ENCODE measurements around the gene TBCD.

The TBCD gene

DNA sequence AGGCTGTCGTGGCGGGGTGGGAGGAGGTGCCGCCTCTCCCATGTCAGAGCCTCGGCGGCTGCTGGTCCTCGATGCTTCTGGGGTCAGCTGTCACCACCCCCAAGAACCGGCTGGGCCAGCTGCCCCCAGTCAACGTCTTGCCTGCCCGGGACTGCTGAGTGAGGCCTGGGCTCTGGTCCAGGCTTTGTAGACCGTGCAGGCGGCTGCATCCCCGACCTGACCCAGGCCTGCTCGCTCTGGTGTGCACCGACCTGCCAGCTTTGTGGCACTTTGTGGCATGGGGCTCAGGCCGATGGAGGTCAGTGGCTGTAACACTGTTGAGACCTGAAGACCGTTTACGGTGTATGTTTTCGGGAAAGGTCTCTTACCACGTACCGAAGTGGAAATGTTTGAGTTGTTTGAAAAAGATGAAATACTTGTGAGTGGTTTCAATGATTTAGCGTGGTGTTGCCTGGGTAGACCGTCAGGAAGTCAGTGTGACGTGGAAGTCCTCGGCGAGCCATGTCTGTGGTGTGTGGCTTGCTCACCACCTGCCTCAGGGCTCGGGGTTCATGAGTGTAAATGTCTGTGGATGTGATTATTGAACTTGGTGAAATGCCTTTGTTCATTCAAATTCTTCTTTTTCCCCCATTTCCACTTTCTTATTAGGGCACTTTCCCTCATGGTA lies 141.2 kb downstream of the TBCD start:
- TF ChIP-seq, protein P1, sequence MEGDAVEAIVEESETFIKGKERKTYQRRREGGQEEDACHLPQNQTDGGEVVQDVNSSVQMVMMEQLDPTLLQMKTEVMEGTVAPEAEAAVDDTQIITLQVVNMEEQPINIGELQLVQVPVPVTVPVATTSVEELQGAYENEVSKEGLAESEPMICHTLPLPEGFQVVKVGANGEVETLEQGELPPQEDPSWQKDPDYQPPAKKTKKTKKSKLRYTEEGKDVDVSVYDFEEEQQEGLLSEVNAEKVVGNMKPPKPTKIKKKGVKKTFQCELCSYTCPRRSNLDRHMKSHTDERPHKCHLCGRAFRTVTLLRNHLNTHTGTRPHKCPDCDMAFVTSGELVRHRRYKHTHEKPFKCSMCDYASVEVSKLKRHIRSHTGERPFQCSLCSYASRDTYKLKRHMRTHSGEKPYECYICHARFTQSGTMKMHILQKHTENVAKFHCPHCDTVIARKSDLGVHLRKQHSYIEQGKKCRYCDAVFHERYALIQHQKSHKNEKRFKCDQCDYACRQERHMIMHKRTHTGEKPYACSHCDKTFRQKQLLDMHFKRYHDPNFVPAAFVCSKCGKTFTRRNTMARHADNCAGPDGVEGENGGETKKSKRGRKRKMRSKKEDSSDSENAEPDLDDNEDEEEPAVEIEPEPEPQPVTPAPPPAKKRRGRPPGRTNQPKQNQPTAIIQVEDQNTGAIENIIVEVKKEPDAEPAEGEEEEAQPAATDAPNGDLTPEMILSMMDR (IDR thresholded peaks at IDR 0.05): no peak
- Histone ChIP-seq H3K4me3 (no peak overlapping the region), H3K27ac (peak overlapping the region in 1 of 2 donors; percentile 1)
- DNase-seq (ENCODE audit: low spot score): no peak

DNA sequence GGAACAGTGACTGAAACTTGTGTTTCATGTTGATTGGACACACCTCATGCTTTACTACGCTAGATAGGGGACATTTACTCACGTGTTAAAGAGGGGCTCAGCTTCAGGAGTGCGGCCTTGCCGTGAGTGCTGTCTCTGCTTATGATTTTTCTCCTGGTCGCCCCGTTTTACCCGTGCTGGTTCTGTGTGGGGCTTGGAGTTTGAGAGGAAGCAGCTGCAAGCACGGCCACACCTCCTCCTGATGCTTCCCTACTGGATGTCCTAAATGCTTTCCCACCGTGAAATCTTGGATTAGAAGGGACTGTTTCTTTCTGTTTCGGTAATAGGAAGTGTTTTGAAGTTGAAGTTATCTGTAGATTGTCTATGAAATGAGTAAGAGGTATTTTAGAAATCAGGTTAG lies 141.9 kb downstream of the TBCD start:
- TF ChIP-seq, protein P1 (IDR thresholded peaks at IDR 0.05): no peak
- H3K4me3 ChIP-seq: no peak overlapping the region
- H3K27ac ChIP-seq: peak overlapping the region in 1 of 2 donors; percentile 18
- no peak for DNase-seq (ENCODE audit: low spot score)

DNA sequence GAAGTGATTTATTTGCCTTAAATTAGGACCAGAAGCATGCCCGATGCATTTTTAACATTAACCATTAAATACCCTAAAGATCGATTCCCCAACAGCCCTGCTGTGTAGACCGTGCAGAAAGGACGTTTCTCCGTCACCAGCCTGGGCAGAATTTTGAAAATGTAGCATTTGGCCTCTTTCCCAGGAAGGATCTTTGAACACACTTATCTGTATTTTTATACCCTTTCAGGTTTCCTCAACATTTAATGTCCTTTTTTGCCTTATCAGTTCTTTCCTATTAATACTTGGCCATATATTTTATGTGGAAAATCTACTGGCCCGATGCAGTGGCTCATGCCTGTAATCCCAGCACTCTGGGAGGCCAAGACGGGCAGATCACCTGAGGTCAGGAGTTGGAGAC lies 142.5 kb downstream of the TBCD start:
- no peak overlapping the region for H3K4me3 ChIP-seq
- no peak overlapping the region for H3K27ac ChIP-seq

DNA sequence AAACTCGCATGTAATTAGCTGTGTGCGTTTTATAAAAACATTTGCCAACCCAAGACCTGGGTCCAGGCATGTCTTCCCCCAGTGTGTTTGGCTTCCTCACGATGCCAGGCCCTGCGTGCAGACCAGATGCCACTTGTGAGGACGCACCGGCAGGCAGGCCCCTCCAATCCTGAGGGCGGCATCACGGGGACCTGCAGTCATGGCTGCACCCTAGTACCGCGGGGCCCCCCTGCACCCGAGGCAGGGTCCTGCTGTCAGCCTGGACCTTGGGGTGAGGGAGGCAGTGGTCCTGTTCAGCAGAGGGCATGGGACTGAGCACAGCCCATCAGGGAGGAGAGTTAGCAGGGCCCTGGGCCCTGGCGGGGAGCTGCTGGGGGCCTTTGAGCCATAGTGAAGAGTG lies 143.2 kb downstream of the TBCD start:
- TF ChIP-seq, protein P1 (IDR thresholded peaks at IDR 0.05): no peak
- Histone ChIP-seq H3K27ac (no peak overlapping the region), H3K4me3 (no peak overlapping the region)
- DNase-seq (ENCODE audit: low spot score): no peak

More for the DNA sequence above, 142.5 kb downstream of the TBCD start:
- TF ChIP-seq, protein P1 (IDR thresholded peaks at IDR 0.05): no peak
- no peak for DNase-seq (ENCODE audit: low spot score)

DNA sequence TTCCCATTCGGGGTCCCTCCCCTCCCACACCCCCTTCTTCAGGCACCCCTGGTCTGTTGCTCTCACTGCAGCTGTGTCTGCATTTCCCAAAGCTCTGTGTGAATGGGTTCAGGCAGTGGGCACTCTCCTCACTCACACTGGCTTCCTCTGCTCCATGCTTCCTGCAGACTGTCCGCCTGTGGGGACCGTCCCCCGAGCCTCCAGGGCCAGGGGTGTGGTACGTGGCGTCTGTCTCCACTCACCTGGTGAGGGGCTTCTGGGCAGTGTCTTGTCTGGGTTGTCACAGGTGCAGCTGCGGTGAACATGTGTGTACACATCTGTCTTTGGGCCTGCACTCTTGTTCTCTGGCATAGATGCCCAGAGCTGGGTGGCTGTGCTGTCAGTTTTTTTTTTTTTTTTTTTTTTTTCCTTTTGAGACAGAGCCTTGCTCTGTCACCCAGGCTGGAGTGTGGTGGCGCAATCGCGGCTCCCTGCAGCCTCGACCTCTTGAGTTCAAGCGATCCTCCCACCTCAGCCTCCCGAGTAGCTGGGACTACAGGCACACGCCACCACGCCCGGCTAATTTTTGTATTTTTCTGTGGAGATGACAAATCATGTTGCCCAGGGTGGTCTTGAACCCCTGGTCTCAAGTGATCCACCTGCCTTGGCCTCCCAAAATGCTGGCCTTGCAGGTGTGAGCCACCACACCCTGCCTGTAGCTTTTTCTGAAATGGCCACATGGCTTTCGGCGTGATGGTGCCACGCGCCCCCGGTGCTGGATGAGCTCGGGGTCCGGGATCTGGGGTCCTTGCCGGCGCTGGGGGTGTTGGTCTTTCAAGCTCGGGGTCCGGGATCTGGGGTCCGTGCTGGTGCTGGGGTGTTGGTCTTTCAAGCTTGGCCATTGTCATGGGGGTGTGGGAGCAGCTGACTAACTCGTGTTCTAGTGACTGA lies 144.5 kb downstream of the TBCD start:
- DNase-seq (ENCODE audit: low spot score): no peak
- TF ChIP-seq, protein P1 (IDR thresholded peaks at IDR 0.05): no peak
- H3K27ac ChIP-seq: no peak overlapping the region
- H3K4me3 ChIP-seq: no peak overlapping the region

DNA sequence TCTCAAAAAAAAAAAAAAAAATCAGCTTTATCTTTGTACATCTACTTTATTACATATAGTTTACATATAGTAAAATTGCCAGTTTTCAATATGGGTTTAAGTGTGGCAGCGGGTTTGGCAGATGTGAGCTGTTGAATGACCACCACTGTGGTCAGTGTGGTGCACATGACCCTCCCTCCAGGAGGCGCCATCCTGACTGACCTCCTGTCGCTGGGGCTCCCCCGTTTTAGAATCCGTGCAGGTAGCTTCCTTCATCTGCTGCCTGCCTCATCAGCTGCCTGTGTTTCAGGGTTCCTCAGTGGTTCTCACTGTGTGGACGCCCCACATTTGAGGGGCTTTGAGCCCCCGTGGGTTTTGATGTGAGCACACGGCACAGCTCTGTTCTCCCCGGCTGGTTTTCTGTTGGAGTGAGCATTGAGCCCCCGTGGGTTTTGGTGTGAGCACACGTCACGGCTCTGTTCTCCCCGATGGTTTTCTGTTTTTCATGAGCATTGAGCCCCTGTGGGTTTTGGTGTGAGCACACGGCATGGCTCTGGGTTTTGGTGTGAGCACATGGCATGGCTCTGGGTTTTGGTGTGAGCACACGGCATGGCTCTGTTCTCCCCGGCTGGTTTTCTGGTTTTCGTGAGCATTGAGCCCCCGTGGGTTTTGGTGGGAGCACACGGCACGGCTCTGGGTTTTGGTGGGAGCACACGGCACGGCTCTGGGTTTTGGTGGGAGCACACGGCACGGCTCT lies 145.8 kb downstream of the TBCD start:
- TF ChIP-seq, protein P1 (IDR thresholded peaks at IDR 0.05): no peak
- Histone ChIP-seq H3K4me3 (no peak overlapping the region), H3K27ac (no peak overlapping the region)
- DNase-seq (ENCODE audit: low spot score): no peak
